HEK293 (cell line): ENCODE measurements around the gene METTL8.

ENCODE experiments used
- CTCF ChIA-PET: fragments of 350-600 bp; formaldehyde crosslinking; extraction: SDS; loops from one replicate; lab custom pipeline; 2021; ENCODE audit warnings: antibody characterized with exemption; lab: Yijun Ruan, JAX
- POLR2A ChIA-PET: fragments of 300-600 bp; formaldehyde crosslinking; extraction: SDS; loops from one replicate; lab custom pipeline; 2020; ENCODE audit warnings: antibody characterized with exemption, inconsistent platforms; lab: Yijun Ruan, JAX
- H3K27ac ChIP-seq: fragments of 200-500 bp; sonication (Bioruptor generic); 2 replicates; pipeline ENCODE4 v1.5.1; 2014; ENCODE audit warnings: low read depth, low read length, control low read depth, inconsistent platforms; ENCODE audit errors: extremely low read depth
- H3K36me3 ChIP-seq, 2 experiments: fragments of 200-500 bp in 1 of 2; sonication (Bioruptor generic) in 1 of 2; 1 replicate in 1 of 2; 2 replicates in 1 of 2; pipeline ENCODE4 v1.5.1; 2014 to 2017; ENCODE audit warnings: inconsistent platforms in 2 of 2, low read length in 2 of 2; ENCODE audit not compliant: control insufficient read depth in 2 of 2, insufficient read depth in 1 of 2
- H3K4me1 ChIP-seq: fragments of 200-500 bp; sonication (Bioruptor generic); 2 replicates; pipeline ENCODE4 v1.5.1; 2014; ENCODE audit warnings: mild to moderate bottlenecking, low read length, inconsistent platforms; ENCODE audit not compliant: control insufficient read depth, insufficient read depth
- H3K4me3 ChIP-seq: 2 replicates; pipeline ENCODE4 v1.5.1; 2011; ENCODE audit warnings: low read depth, mild to moderate bottlenecking, control low read depth, low read length, moderate library complexity
- H3K9me3 ChIP-seq: fragments of 200-500 bp; sonication (Bioruptor generic); 2 replicates; pipeline ENCODE4 v1.5.1; 2014; ENCODE audit warnings: low read depth, low read length, inconsistent platforms; ENCODE audit not compliant: control insufficient read depth, insufficient read depth
- GLIS1 ChIP-seq: fragments of 450-650 bp; formaldehyde crosslinking; IDR thresholded peaks from 2 replicates; pipeline ENCODE4 v1.5.1; 2016; ENCODE audit warnings: missing biosample characterization, missing genetic modification characterization
- IKZF3 ChIP-seq: fragments of 450-650 bp; IDR thresholded peaks from 2 replicates; pipeline ENCODE4 v1.5.0; 2018; ENCODE audit warnings: missing biosample characterization, mild to moderate bottlenecking, missing genetic modification characterization, moderate library complexity
- SCRT2 ChIP-seq: fragments of 450-650 bp; formaldehyde crosslinking; IDR thresholded peaks from 2 replicates; pipeline ENCODE4 v1.5.1; 2016; ENCODE audit warnings: missing biosample characterization, missing genetic modification characterization
- TCF7L2 ChIP-seq: IDR thresholded peaks from 2 replicates; pipeline ENCODE4 v1.6.1; 2011; ENCODE audit warnings: low read depth, mild to moderate bottlenecking, inconsistent platforms, low read length, moderate library complexity, borderline replicate concordance
- WT1 ChIP-seq: fragments of 450-650 bp; formaldehyde crosslinking; IDR thresholded peaks from 2 replicates; pipeline ENCODE4 v1.5.1; 2016; ENCODE audit warnings: missing biosample characterization, missing genetic modification characterization
- ZBTB17 ChIP-seq: fragments of 450-650 bp; formaldehyde crosslinking; IDR thresholded peaks from 2 replicates; pipeline ENCODE4 v1.5.1; 2016; ENCODE audit warnings: missing biosample characterization, missing genetic modification characterization
- ZBTB7A ChIP-seq: fragments of 450-650 bp; formaldehyde crosslinking; IDR thresholded peaks from 2 replicates; pipeline ENCODE4 v1.5.1; 2016; ENCODE audit warnings: low read depth, missing biosample characterization, missing genetic modification characterization
- ZNF121 ChIP-seq: fragments of 450-650 bp; formaldehyde crosslinking; IDR thresholded peaks from 2 replicates; pipeline ENCODE4 v1.5.1; 2016; ENCODE audit warnings: missing biosample characterization, missing genetic modification characterization
- ZNF155 ChIP-seq: fragments of 450-650 bp; formaldehyde crosslinking; IDR thresholded peaks from 2 replicates; pipeline ENCODE4 v1.5.1; 2016; ENCODE audit warnings: missing biosample characterization, missing genetic modification characterization
- ZNF169 ChIP-seq: fragments of 450-650 bp; formaldehyde crosslinking; IDR thresholded peaks from 2 replicates; pipeline ENCODE4 v1.5.1; 2016; ENCODE audit warnings: missing biosample characterization, missing genetic modification characterization
- ZNF174 ChIP-seq: fragments of 450-650 bp; formaldehyde crosslinking; IDR thresholded peaks from 2 replicates; pipeline ENCODE4 v1.5.0; 2017; ENCODE audit warnings: missing biosample characterization, mild to moderate bottlenecking, missing genetic modification characterization
- ZNF311 ChIP-seq: fragments of 450-650 bp; formaldehyde crosslinking; IDR thresholded peaks from 2 replicates; pipeline ENCODE4 v1.5.1; 2017; ENCODE audit warnings: missing biosample characterization, missing genetic modification characterization, borderline replicate concordance
- ZNF510 ChIP-seq: fragments of 450-650 bp; formaldehyde crosslinking; IDR thresholded peaks from 2 replicates; pipeline ENCODE4 v1.5.1; 2018; ENCODE audit warnings: mild to moderate bottlenecking, missing genetic modification characterization, missing biosample characterization; ENCODE audit not compliant: insufficient replicate concordance
- ZNF529 ChIP-seq: fragments of 450-650 bp; formaldehyde crosslinking; IDR thresholded peaks from 2 replicates; pipeline ENCODE4 v1.5.1; 2017; ENCODE audit warnings: missing genetic modification characterization, missing biosample characterization; ENCODE audit not compliant: insufficient replicate concordance
- ZNF548 ChIP-seq: fragments of 450-650 bp; formaldehyde crosslinking; IDR thresholded peaks from 2 replicates; pipeline ENCODE4 v1.5.1; 2016; ENCODE audit warnings: missing biosample characterization, missing genetic modification characterization
- ZNF571 ChIP-seq: fragments of 450-650 bp; formaldehyde crosslinking; IDR thresholded peaks from 2 replicates; pipeline ENCODE4 v1.5.0; 2017; ENCODE audit warnings: missing biosample characterization, missing genetic modification characterization
- ZNF585B ChIP-seq: fragments of 450-650 bp; formaldehyde crosslinking; IDR thresholded peaks from 2 replicates; pipeline ENCODE4 v1.5.1; 2016; ENCODE audit warnings: missing biosample characterization, missing genetic modification characterization
- ZNF600 ChIP-seq: fragments of 450-650 bp; formaldehyde crosslinking; IDR thresholded peaks from 2 replicates; pipeline ENCODE4 v1.5.1; 2016; ENCODE audit warnings: missing biosample characterization, missing genetic modification characterization
- ZNF701 ChIP-seq: fragments of 450-650 bp; formaldehyde crosslinking; IDR thresholded peaks from 2 replicates; pipeline ENCODE4 v1.5.1; 2016; ENCODE audit warnings: missing biosample characterization, missing genetic modification characterization
- ZNF785 ChIP-seq: fragments of 450-650 bp; formaldehyde crosslinking; IDR thresholded peaks from 2 replicates; pipeline ENCODE4 v1.5.1; 2016; ENCODE audit warnings: missing biosample characterization, missing genetic modification characterization
- TF ChIP-seq, protein P1 (sequence below): fragments of 450-650 bp; formaldehyde crosslinking; optimal IDR thresholded peaks from 2 replicates; pipeline ENCODE3; 2016; ENCODE audit warnings: missing biosample characterization, mild to moderate bottlenecking, missing genetic modification characterization
- TF ChIP-seq, protein P2 (sequence below): fragments of 450-650 bp; formaldehyde crosslinking; IDR thresholded peaks from 2 replicates; pipeline ENCODE4 v1.5.1; 2017; ENCODE audit warnings: missing biosample characterization, missing genetic modification characterization
- TF ChIP-seq, protein P3 (sequence below): fragments of 450-650 bp; formaldehyde crosslinking; conservative IDR thresholded peaks from 2 replicates; pipeline ENCODE4 v1.5.1; 2016; ENCODE audit warnings: low read depth, missing biosample characterization, missing genetic modification characterization
- TF ChIP-seq, protein P4 (sequence below): fragments of 450-650 bp; formaldehyde crosslinking; IDR thresholded peaks from 2 replicates; pipeline ENCODE4 v1.5.1; 2016; ENCODE audit warnings: missing biosample characterization, missing genetic modification characterization

The METTL8 gene

DNA sequence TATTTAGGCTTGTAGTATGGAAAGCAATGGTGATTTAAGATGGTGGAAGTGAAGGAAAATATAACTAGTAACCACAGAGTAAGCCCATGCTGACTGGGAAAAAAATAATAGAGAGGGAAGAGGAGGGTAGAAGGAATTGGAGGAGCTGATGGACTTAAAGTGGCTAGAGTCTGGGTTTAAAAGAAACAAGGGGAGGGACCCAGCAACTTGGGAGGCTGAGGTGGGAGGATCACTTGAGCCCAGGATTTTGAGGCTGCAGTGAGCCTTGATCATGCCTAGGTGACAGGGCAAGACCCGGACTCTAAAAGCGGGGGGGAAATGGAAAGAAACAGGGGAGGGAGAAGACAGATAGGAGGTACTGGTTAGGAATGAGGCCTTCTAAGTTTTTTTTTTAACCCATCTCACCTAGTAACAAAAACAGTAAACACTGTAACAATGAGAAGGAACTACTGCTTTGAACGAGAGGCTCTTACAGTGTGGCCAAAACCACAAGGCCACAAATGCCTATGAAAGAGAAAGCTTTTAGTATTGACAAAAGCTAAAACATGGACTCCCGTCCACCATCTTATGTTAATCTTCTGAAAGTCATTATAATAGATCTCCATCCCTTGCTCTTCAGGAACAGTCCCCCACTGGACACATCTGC, 26.6 kb downstream of the METTL8 start:
- no peak overlapping the region for H3K27ac ChIP-seq
- POLR2A ChIA-PET: no interaction called here

DNA sequence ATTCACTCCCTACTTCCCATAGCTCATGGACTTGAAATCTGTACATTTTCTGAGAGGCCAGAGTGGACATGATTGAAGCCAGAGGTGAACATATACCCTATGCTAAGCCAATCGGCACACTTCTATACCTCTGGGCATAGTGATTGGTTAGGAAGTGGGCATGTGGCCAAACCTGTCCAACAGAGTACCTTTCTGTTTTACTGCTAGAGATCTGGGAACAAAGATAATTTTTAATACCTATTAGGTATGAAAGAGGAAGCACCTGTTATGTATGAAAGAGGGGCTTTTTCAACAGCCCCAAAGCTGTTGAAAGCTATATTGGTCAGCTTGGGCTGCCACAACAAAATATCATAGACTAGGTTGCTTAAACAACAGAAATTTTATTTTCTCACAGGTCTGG, 27.7 kb downstream of the METTL8 start:
- no peaks in the 10 kb centered on the region for H3K9me3 ChIP-seq
- no peaks in the 10 kb centered on the region for H3K36me3 ChIP-seq
- H3K27ac ChIP-seq: no peak overlapping the region
- no peak for TF ChIP-seq ZNF155
- TF ChIP-seq ZNF548: no peak
- TF ChIP-seq, protein P1, sequence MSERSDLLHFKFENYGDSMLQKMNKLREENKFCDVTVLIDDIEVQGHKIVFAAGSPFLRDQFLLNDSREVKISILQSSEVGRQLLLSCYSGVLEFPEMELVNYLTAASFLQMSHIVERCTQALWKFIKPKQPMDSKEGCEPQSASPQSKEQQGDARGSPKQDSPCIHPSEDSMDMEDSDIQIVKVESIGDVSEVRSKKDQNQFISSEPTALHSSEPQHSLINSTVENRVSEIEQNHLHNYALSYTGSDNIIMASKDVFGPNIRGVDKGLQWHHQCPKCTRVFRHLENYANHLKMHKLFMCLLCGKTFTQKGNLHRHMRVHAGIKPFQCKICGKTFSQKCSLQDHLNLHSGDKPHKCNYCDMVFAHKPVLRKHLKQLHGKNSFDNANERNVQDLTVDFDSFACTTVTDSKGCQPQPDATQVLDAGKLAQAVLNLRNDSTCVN: no peak
- no peak for TF ChIP-seq ZNF529 (tag by site-specific recombination)
- TF ChIP-seq ZNF585B (tag by site-specific recombination): no peak
- TF ChIP-seq TCF7L2: no peak
- TF ChIP-seq ZNF121 (tag by site-specific recombination): no peak
- no peak for TF ChIP-seq WT1 (tag by site-specific recombination)
- TF ChIP-seq ZNF571 (tag by site-specific recombination): no peak
- TF ChIP-seq ZNF510 (tag by site-specific recombination): no peak
- no peak for TF ChIP-seq ZNF701
- no peak for TF ChIP-seq ZBTB7A
- no peak for TF ChIP-seq ZNF169 (tag by site-specific recombination)
- TF ChIP-seq ZNF600 (tag by site-specific recombination): no peak
- TF ChIP-seq IKZF3 (tag by site-specific recombination): no peak
- no peak for TF ChIP-seq ZBTB17 (tag by site-specific recombination)
- TF ChIP-seq, protein P2, sequence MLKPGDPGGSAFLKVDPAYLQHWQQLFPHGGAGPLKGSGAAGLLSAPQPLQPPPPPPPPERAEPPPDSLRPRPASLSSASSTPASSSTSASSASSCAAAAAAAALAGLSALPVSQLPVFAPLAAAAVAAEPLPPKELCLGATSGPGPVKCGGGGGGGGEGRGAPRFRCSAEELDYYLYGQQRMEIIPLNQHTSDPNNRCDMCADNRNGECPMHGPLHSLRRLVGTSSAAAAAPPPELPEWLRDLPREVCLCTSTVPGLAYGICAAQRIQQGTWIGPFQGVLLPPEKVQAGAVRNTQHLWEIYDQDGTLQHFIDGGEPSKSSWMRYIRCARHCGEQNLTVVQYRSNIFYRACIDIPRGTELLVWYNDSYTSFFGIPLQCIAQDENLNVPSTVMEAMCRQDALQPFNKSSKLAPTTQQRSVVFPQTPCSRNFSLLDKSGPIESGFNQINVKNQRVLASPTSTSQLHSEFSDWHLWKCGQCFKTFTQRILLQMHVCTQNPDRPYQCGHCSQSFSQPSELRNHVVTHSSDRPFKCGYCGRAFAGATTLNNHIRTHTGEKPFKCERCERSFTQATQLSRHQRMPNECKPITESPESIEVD (tag by site-specific recombination): no peak
- TF ChIP-seq, all 188 proteins: peak for 0
- CTCF ChIA-PET: interaction anchor here (0.6 to 1.5 kb wide), 2 partner anchors 10 to 443 kb away, joined by 6 read pairs; no protein-coding TSS in a partner anchor
- POLR2A ChIA-PET: no interaction called here
- peaks cover 6% of the 10 kb centered on the region for H3K4me1 ChIP-seq
- H3K4me3 ChIP-seq: no peak overlapping the region

More for the DNA sequence above, 26.6 kb downstream of the METTL8 start:
- CTCF ChIA-PET: interaction anchor here (1.1 to 1.5 kb wide), 2 partner anchors 9 to 10 kb away, joined by 5 to 6 read pairs; no protein-coding TSS in a partner anchor
- Histone ChIP-seq H3K4me3 (no peak overlapping the region), H3K4me1 (peaks cover 6% of the 10 kb centered on the region), H3K9me3 (no peaks in the 10 kb centered on the region), H3K36me3 (no peaks in the 10 kb centered on the region)
- TF ChIP-seq ZNF785 (tag by site-specific recombination) (no peak), SCRT2 (no peak), ZNF174 (no peak), ZNF311 (tag by site-specific recombination) (no peak), GLIS1 (tag by site-specific recombination) (no peak)
- TF ChIP-seq, protein P3, sequence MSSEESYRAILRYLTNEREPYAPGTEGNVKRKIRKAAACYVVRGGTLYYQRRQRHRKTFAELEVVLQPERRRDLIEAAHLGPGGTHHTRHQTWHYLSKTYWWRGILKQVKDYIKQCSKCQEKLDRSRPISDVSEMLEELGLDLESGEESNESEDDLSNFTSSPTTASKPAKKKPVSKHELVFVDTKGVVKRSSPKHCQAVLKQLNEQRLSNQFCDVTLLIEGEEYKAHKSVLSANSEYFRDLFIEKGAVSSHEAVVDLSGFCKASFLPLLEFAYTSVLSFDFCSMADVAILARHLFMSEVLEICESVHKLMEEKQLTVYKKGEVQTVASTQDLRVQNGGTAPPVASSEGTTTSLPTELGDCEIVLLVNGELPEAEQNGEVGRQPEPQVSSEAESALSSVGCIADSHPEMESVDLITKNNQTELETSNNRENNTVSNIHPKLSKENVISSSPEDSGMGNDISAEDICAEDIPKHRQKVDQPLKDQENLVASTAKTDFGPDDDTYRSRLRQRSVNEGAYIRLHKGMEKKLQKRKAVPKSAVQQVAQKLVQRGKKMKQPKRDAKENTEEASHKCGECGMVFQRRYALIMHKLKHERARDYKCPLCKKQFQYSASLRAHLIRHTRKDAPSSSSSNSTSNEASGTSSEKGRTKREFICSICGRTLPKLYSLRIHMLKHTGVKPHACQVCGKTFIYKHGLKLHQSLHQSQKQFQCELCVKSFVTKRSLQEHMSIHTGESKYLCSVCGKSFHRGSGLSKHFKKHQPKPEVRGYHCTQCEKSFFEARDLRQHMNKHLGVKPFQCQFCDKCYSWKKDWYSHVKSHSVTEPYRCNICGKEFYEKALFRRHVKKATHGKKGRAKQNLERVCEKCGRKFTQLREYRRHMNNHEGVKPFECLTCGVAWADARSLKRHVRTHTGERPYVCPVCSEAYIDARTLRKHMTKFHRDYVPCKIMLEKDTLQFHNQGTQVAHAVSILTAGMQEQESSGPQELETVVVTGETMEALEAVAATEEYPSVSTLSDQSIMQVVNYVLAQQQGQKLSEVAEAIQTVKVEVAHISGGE (tag by site-specific recombination): no peak
- TF ChIP-seq, protein P4, sequence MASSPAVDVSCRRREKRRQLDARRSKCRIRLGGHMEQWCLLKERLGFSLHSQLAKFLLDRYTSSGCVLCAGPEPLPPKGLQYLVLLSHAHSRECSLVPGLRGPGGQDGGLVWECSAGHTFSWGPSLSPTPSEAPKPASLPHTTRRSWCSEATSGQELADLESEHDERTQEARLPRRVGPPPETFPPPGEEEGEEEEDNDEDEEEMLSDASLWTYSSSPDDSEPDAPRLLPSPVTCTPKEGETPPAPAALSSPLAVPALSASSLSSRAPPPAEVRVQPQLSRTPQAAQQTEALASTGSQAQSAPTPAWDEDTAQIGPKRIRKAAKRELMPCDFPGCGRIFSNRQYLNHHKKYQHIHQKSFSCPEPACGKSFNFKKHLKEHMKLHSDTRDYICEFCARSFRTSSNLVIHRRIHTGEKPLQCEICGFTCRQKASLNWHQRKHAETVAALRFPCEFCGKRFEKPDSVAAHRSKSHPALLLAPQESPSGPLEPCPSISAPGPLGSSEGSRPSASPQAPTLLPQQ (tag by site-specific recombination): no peak
